ENCODE results near the gene NCF2.

DNA sequence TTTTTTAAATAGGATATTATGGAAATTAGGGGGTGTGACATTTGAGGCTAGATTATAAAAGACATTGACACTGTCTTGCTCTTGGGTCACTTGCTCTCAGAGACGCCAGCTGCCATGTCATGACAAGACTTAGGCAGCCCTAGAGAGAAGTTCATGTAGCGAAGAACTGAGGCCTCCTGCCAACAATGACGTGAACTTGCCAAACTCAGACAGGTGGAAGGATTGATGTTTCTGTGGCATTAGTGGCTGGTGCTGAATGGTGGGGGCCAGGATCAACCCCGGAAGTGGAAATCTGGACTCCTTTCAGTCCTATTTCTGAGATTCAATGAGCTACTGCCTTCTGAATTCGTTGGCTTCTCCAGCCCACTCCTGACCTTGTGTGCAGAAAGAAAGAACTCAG lies 14.7 kb downstream of the NCF2 start:
- TF ChIP-seq POLR2A (IDR thresholded peaks at IDR 0.05; ENCODE audit: low read length) (no peak), GATA1 (IDR thresholded peaks at IDR 0.05; ENCODE audit: low read depth, low read length) (no peak)
